Mesothelial cell of epicardium (in vitro differentiated cells): ENCODE measurements around the gene PNPLA5. TPM values are rescaled to one million over a fixed set of nuclear protein-coding genes. Genes with fewer than 3 reads are reported as not detected.

Source experiments
- DNase-seq, 2 experiments: peaks; one replicate each; pipeline ENCODE4 v3.0.0; 2021; ENCODE audit warnings: low spot score in 2 of 2; ENCODE audit not compliant: unreplicated experiment in 2 of 2
- H3K27ac Mint-ChIP-seq: 2 replicates; pipeline ENCODE4 v1.8.0; 2021; ENCODE audit warnings: mixed read lengths
- H3K27me3 Mint-ChIP-seq: 2 replicates; pipeline ENCODE4 v1.8.0; 2021; ENCODE audit warnings: low read depth, mixed read lengths
- H3K36me3 Mint-ChIP-seq: 2 replicates; pipeline ENCODE4 v1.8.0; 2021; ENCODE audit warnings: mixed read lengths
- H3K4me1 Mint-ChIP-seq: 2 replicates; pipeline ENCODE4 v1.8.0; 2021; ENCODE audit warnings: mixed read lengths
- H3K4me3 Mint-ChIP-seq: 2 replicates; pipeline ENCODE4 v1.8.0; 2021; ENCODE audit warnings: mild to moderate bottlenecking, moderate library complexity, mixed read lengths
- H3K9me3 Mint-ChIP-seq: 2 replicates; pipeline ENCODE4 v1.8.0; 2021; ENCODE audit warnings: mixed read lengths
- total RNA-seq: library from RNA; stranded (reverse); gene quantifications from 3 replicates; pipeline ENCODE4 v1.2.1, GENCODE V29; 2021
- TF ChIP-seq, protein P1 (sequence below): fragments of 200-600 bp; sonication (generic); IDR thresholded peaks from one replicate; pipeline ENCODE4 v1.5.0; 2021; ENCODE audit warnings: antibody characterized with exemption; ENCODE audit not compliant: unreplicated experiment

PNPLA5 gene
- total RNA-seq, 1 donor from 2014 or later: not detected

DNA sequence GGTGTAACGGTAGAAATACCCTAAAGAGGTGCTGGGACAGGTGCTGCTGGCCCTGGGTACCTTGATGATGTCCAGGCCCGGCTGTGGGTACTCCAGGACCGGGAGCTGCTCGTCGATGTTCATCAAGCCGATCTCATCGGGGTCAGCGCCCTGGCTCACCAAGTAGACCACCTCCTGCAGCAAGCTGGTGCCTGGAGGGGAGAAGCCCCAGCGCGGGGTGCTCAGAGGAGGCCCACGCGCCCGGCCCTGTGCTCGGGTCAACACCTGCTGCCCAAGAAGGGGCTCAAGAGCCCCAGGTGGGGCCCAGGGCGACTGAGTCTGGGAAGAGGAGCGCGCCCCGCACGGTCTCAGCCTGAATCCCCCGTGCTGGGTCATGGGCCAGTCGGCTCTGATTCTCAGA is 50.1 kb downstream of the PNPLA5 start:
- peaks cover 3% of the 10 kb centered on the region for H3K27me3 Mint-ChIP-seq
- no peak overlapping the region for H3K27ac Mint-ChIP-seq
- no peaks in the 10 kb centered on the region for H3K9me3 Mint-ChIP-seq
- no peak for DNase-seq
- H3K4me3 Mint-ChIP-seq: no peak overlapping the region
- no peaks in the 10 kb centered on the region for H3K36me3 Mint-ChIP-seq
- H3K4me1 Mint-ChIP-seq: peaks cover 2% of the 10 kb centered on the region
- TF ChIP-seq, protein P1, sequence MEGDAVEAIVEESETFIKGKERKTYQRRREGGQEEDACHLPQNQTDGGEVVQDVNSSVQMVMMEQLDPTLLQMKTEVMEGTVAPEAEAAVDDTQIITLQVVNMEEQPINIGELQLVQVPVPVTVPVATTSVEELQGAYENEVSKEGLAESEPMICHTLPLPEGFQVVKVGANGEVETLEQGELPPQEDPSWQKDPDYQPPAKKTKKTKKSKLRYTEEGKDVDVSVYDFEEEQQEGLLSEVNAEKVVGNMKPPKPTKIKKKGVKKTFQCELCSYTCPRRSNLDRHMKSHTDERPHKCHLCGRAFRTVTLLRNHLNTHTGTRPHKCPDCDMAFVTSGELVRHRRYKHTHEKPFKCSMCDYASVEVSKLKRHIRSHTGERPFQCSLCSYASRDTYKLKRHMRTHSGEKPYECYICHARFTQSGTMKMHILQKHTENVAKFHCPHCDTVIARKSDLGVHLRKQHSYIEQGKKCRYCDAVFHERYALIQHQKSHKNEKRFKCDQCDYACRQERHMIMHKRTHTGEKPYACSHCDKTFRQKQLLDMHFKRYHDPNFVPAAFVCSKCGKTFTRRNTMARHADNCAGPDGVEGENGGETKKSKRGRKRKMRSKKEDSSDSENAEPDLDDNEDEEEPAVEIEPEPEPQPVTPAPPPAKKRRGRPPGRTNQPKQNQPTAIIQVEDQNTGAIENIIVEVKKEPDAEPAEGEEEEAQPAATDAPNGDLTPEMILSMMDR: no peak

- H3K27ac Mint-ChIP-seq: no peak overlapping the region
- DNase-seq: no peak
- no peak overlapping the region for H3K4me3 Mint-ChIP-seq
- no peaks in the 10 kb centered on the region for H3K9me3 Mint-ChIP-seq
- peaks cover under 1% of the 10 kb centered on the region for H3K27me3 Mint-ChIP-seq
- TF ChIP-seq, protein P1: no peak
- peaks cover 2% of the 10 kb centered on the region for H3K4me1 Mint-ChIP-seq
- no peaks in the 10 kb centered on the region for H3K36me3 Mint-ChIP-seq
Measured at GRCh38 chr22:43840851-43841250, 51.0 kb downstream of the PNPLA5 start.

GRCh38 chr22:43840431-43840830 is 51.4 kb downstream of the PNPLA5 start:
- H3K27me3 Mint-ChIP-seq: no peaks in the 10 kb centered on the region
- DNase-seq: no peak
- H3K36me3 Mint-ChIP-seq: no peaks in the 10 kb centered on the region
- no peaks in the 10 kb centered on the region for H3K9me3 Mint-ChIP-seq
- TF ChIP-seq, protein P1: no peak
- no peak overlapping the region for H3K4me3 Mint-ChIP-seq
- H3K4me1 Mint-ChIP-seq: peaks cover 2% of the 10 kb centered on the region
- no peak overlapping the region for H3K27ac Mint-ChIP-seq

GRCh38 chr22:43839781-43840180 is 52.0 kb downstream of the PNPLA5 start:
- H3K36me3 Mint-ChIP-seq: no peaks in the 10 kb centered on the region
- H3K9me3 Mint-ChIP-seq: no peaks in the 10 kb centered on the region
- TF ChIP-seq, protein P1: no peak
- no peak for DNase-seq
- H3K27ac Mint-ChIP-seq: no peak overlapping the region
- peaks cover 2% of the 10 kb centered on the region for H3K4me1 Mint-ChIP-seq
- no peaks in the 10 kb centered on the region for H3K27me3 Mint-ChIP-seq
- no peak overlapping the region for H3K4me3 Mint-ChIP-seq

DNA sequence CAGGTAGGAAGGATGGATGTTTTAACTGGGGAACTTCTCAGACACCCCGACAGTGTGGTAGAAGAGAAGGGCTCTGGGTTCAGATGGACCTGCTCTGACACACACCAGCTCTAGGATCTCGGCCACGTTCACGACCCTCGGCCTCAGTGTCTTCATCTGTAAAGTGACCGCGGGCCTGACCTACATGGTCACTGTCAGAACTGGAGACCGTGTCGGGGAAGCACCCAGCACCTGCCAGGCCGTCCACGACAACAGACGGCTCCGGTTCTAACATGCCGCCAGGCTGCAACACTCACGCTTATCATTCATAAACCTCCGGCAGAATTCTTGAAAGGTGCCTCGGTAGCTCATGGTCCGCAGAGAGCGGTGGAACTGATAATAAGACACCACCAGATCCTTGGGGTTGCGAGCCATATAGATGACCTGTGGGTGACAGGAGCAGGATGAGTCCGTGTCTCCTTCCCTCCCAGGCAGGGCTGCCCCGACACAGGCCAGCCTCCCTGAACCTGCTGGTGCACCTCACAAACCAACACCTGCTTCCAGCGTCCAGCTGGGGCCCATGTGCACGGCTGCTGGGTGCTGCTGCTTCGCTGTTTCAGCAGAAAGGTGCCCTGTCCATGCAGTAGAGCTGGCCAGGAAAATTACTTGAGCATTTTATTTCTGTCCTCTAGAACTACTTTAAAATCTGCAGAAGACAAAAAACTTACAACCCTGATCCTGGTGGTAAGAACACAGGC is 53.1 kb downstream of the PNPLA5 start:
- Mint-ChIP-seq H3K9me3 (no peaks in the 10 kb centered on the region), H3K27me3 (no peaks in the 10 kb centered on the region), H3K27ac (no peak overlapping the region), H3K4me3 (no peak overlapping the region), H3K4me1 (no peaks in the 10 kb centered on the region), H3K36me3 (no peaks in the 10 kb centered on the region)
- TF ChIP-seq, protein P1: no peak
- no peak for DNase-seq
